Adrenal gland (tissue), 12 donors: ENCODE measurements around the gene WBP2NL. TPM values are rescaled to one million over a fixed set of nuclear protein-coding genes. Genes with fewer than 3 reads are reported as not detected.

Source experiments
- DNase-seq, 7 donors: peaks; one replicate each; pipeline ENCODE4 v3.0.0-alpha.2; 2019 to 2020
- H3K27ac ChIP-seq, 5 donors: fragments of 200-600 bp; sonication (generic) in 4 of 5; 1 replicate in 3 of 5; 2 replicates in 2 of 5; pipeline versions ENCODE4 v1.5.1 to v1.8.0; 2016 to 2020; ENCODE audit warnings: mild to moderate bottlenecking in 1 of 5
- H3K27me3 ChIP-seq: fragments of 200-600 bp; 2 replicates; pipeline ENCODE4 v1.8.0; 2021
- H3K36me3 ChIP-seq, 2 donors: fragments of 200-600 bp; replicated peaks in 1 of 2; 1 replicate in 1 of 2; 2 replicates in 1 of 2; pipeline versions ENCODE4 v1.5.1 to v1.8.0; 2018 to 2022
- H3K4me1 ChIP-seq, 2 donors: fragments of 200-600 bp; replicated peaks in 1 of 2; 1 replicate in 1 of 2; 2 replicates in 1 of 2; pipeline versions ENCODE4 v1.5.1 to v1.8.0; 2018 to 2021
- H3K4me3 ChIP-seq, 4 donors: fragments of 200-600 bp; sonication (generic) in 3 of 4; one replicate each; pipeline ENCODE4 v1.5.1; 2016 to 2018
- H3K9me3 ChIP-seq, 3 donors: fragments of 200-600 bp; sonication (generic) in 1 of 3; replicated peaks in 1 of 3; 1 replicate in 2 of 3; 2 replicates in 1 of 3; pipeline versions ENCODE4 v1.5.1 to v1.8.0; 2016 to 2021
- POLR2A ChIP-seq, 2 donors: fragments of 450-650 bp; IDR thresholded peaks; one replicate each; pipeline ENCODE4 v1.6.1; 2017; ENCODE audit warnings: antibody characterized with exemption in 2 of 2, mild to moderate bottlenecking in 2 of 2, moderate library complexity in 1 of 2
- WGBS, 4 donors: extraction: QIAGEN DNeasy Blood & Tissue Kit in 2 of 4; methylation state at CpG; one replicate each; pipeline versions ENCODE4 v1.1.5 to v1.1.7; 2013 to 2017; 5-methylcytosine and 5-hydroxymethylcytosine counted together
- intact Hi-C, 2 donors: fragments of 100-400 bp; cut with DNase I; formaldehyde crosslinking; loops; one replicate each; pipeline versions ENCODE4 v1.14.1 to v1.15.0; 2022 to 2023
- polyA plus RNA-seq, 3 donors: library from polyadenylated mRNA; stranded (reverse); fragments of 200-250 nt in 2 of 3; fragments of 350-450 nt in 1 of 3; fragmentation: Illumina TruSeq in 1 of 3; extraction: RNeasy Lipid Tissue Mini Kit (QIAGEN cat#74804) in 1 of 3; gene quantifications; one replicate each; pipeline ENCODE4 v1.2.3, GENCODE V29; 2013 to 2014
- total RNA-seq, 9 donors: library from RNA; depleted of rRNA in 4 of 9; stranded (reverse); fragments of >200 nt in 4 of 9; fragments of 120-200 nt in 1 of 9; fragmentation: NEBNext Ultra II Directional in 1 of 9; extraction: Animal tissue kit (Norgen Biotek cat#: 25700) in 1 of 9; gene quantifications; one replicate each; pipeline versions ENCODE4 v1.1.0 to v1.2.4, GENCODE V29; 2013 to 2023
- TF ChIP-seq, protein P1 (sequence below), 6 experiments: fragments of 450-650 bp in 4 of 6; fragments of 200-600 bp in 2 of 6; sonication (generic) in 1 of 6; IDR thresholded peaks; 1 replicate in 5 of 6; 2 replicates in 1 of 6; pipeline versions ENCODE4 v1.5.1 to v1.8.0; 2016 to 2021; ENCODE audit warnings: antibody characterized with exemption in 6 of 6, mild to moderate bottlenecking in 2 of 6, moderate library complexity in 1 of 6
- donor health status: healthy with polysubstance abuse.
- donor health status: Bipolar disorder and iron deficiency.
- donor health status: DM: yes; HTN: yes; CAD: no.
- donor health status: DM: no; HTN: no; CAD: no.
- donor health status: DM: no; HTN: no; CAD: no.
- donor health status: DM: yes; HTN: yes; CAD: no.

The WBP2NL gene
- total and polyA plus RNA-seq, 12 donors: 0.35 to 2.0 (median 0.62) TPM; not detected in 1

DNA sequence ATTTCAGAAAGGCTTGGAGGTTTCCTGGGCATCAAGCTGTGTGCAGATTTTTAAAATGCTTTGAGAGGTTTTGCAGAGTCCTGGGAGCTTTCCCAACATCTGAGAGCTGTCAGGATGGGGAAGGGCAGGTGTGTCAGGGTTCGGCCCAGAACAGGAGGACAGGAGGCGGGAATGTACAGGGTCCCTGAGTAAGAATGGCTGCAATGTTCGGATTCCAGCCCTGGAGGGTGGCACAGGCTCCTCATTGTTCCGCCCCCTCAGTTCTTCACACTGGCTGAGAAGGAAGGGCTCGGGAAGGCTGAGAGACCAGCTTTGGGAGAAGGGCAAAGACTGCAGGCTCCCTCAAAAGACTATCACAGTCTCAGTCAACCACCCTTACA is 34.5 kb upstream of the WBP2NL start:
- intact Hi-C loops: loop anchor here in 1 of 2 donors (10.0 kb wide), 1 partner anchor 151 kb away; no protein-coding TSS in a partner anchor
- 71 to 74% (median 73%) methylated on average over 5 of the region's 5 CpGs for WGBS, 4 donors
- H3K4me3 ChIP-seq: no peak overlapping the region
- no peaks in the 10 kb centered on the region for H3K4me1 ChIP-seq
- H3K27me3 ChIP-seq: no peaks in the 10 kb centered on the region
- no peaks in the 10 kb centered on the region for H3K36me3 ChIP-seq
- DNase-seq: no peak
- H3K9me3 ChIP-seq: no peaks in the 10 kb centered on the region
- no peak overlapping the region for H3K27ac ChIP-seq
- TF ChIP-seq, protein P1, sequence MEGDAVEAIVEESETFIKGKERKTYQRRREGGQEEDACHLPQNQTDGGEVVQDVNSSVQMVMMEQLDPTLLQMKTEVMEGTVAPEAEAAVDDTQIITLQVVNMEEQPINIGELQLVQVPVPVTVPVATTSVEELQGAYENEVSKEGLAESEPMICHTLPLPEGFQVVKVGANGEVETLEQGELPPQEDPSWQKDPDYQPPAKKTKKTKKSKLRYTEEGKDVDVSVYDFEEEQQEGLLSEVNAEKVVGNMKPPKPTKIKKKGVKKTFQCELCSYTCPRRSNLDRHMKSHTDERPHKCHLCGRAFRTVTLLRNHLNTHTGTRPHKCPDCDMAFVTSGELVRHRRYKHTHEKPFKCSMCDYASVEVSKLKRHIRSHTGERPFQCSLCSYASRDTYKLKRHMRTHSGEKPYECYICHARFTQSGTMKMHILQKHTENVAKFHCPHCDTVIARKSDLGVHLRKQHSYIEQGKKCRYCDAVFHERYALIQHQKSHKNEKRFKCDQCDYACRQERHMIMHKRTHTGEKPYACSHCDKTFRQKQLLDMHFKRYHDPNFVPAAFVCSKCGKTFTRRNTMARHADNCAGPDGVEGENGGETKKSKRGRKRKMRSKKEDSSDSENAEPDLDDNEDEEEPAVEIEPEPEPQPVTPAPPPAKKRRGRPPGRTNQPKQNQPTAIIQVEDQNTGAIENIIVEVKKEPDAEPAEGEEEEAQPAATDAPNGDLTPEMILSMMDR (IDR thresholded peaks at IDR 0.05): no peak
- TF ChIP-seq POLR2A (IDR thresholded peaks at IDR 0.05): no peak

- TF ChIP-seq, protein P1 (IDR thresholded peaks at IDR 0.05): no peak
- no peak for TF ChIP-seq POLR2A (IDR thresholded peaks at IDR 0.05)
- H3K4me3 ChIP-seq: no peak overlapping the region
- H3K4me1 ChIP-seq: no peaks in the 10 kb centered on the region
- H3K9me3 ChIP-seq: no peaks in the 10 kb centered on the region
- WGBS, 4 donors: 90 to 100% (median 98%) methylated on average over 2 of the region's 2 CpGs
- H3K27me3 ChIP-seq: no peaks in the 10 kb centered on the region
- H3K27ac ChIP-seq: no peak overlapping the region
- no peaks in the 10 kb centered on the region for H3K36me3 ChIP-seq
- intact Hi-C loops: loop anchor here in 1 of 2 donors (5.0 to 10.0 kb wide), 2 partner anchors 149 to 471 kb away; no protein-coding TSS in a partner anchor
- no peak for DNase-seq
Observed at GRCh38 chr22:41966225-41966606, 32.4 kb upstream of the WBP2NL start.

- H3K27me3 ChIP-seq: no peaks in the 10 kb centered on the region
- TF ChIP-seq, protein P1 (IDR thresholded peaks at IDR 0.05): peak; percentile 34 to 72 (median 58)
- no peak for TF ChIP-seq POLR2A (IDR thresholded peaks at IDR 0.05)
- intact Hi-C loops: loop anchor here in 1 of 2 donors (5.0 to 10.0 kb wide), 2 partner anchors 148 to 471 kb away; no protein-coding TSS in a partner anchor
- no peaks in the 10 kb centered on the region for H3K36me3 ChIP-seq
- WGBS, 4 donors: 20 to 35% (median 24%) methylated on average over 5 to 8 of the region's 8 CpGs
- no peak overlapping the region for H3K4me3 ChIP-seq
- no peaks in the 10 kb centered on the region for H3K9me3 ChIP-seq
- peak; percentile 75 to 93 (median 89) for DNase-seq
- H3K27ac ChIP-seq: peak overlapping the region in 2 of 5 donors; percentile 64 to 74
- H3K4me1 ChIP-seq: no peaks in the 10 kb centered on the region
Observed at GRCh38 chr22:41966607-41967240, 31.9 kb upstream of the WBP2NL start.

GRCh38 chr22:41968601-41969000 is 30.0 kb upstream of the WBP2NL start:
- H3K9me3 ChIP-seq: no peaks in the 10 kb centered on the region
- no peaks in the 10 kb centered on the region for H3K4me1 ChIP-seq
- WGBS, 4 donors: 60 to 67% (median 66%) methylated on average over 8 to 9 of the region's 9 CpGs
- DNase-seq: peak in 1 of 7 donors; percentile 53
- no peak overlapping the region for H3K4me3 ChIP-seq
- no peak overlapping the region for H3K27ac ChIP-seq
- H3K27me3 ChIP-seq: peaks cover 6% of the 10 kb centered on the region
- intact Hi-C loops: loop anchor here in 1 of 2 donors (5.0 to 10.0 kb wide), 2 partner anchors 146 to 469 kb away; no protein-coding TSS in a partner anchor
- no peaks in the 10 kb centered on the region for H3K36me3 ChIP-seq
- TF ChIP-seq, protein P1 (IDR thresholded peaks at IDR 0.05): no peak
- TF ChIP-seq POLR2A (IDR thresholded peaks at IDR 0.05): no peak
